T-helper 22 cell (primary cell): ENCODE results near the gene HEXD.

Experiments
- DNase-seq: peaks from one replicate; pipeline ENCODE4 v3.0.0-alpha.2; 2020; ENCODE audit warnings: low read depth

HEXD gene

DNA sequence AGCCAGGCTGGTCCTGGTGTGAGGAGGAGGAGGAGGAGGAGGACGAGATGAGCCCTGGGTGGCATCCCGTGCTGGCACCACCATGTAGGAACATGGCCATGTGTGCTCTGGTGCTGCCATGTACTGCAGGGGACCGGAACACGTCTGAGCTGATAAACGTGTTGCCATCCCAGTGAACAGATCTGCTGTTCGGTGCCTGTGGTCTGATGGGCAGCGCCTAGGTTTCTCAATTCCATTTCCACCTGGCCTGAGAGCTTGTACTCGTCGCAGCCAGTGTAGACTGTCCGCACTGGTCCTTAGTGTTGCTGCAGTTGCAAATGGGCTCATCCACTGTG, 73.0 kb downstream of the HEXD start:
- DNase-seq: no peak

DNA sequence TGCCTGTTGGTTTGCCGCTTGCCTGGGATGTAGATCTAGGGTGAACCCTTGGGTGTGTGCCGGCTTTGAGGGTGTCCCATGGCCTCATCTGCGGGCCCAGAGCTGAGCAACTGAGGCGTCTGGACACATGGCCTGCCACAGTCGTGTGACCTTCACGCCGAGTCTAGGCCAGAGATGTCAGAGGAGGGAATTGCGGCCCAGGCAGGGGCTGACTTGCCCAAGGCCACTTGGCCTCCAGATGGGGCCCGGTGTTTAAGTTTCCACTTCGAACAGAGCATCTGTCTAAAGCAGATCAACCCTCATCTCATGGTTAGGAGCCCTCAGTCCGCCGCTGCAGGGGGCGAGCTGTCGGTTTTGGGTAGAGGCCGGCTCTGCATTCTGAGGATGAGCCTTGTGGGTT, 73.4 kb downstream of the HEXD start:
- no peak for DNase-seq
